Liver (tissue), 9 donors: ENCODE data around the gene NRG3. TPM values are rescaled to one million over a fixed set of nuclear protein-coding genes. Genes with fewer than 3 reads are reported as not detected.

Source experiments
- DNase-seq: peaks from one replicate; pipeline ENCODE4 v3.0.0-alpha.2; 2017; ENCODE audit warnings: low spot score
- H3K27ac ChIP-seq, 2 donors: one replicate each; pipeline ENCODE4 v1.7.0; 2013; ENCODE audit warnings: inconsistent platforms in 2 of 2, low read length in 2 of 2, control low read depth in 1 of 2, low read depth in 1 of 2, mild to moderate bottlenecking in 1 of 2
- H3K27me3 ChIP-seq, 4 donors: one replicate each; pipeline versions ENCODE4 v1.6.1 to v1.7.0; 2013; ENCODE audit warnings: low read length in 3 of 4, inconsistent platforms in 1 of 4, mild to moderate bottlenecking in 1 of 4, moderate library complexity in 1 of 4; ENCODE audit not compliant: control insufficient read depth in 4 of 4, insufficient read depth in 4 of 4
- H3K36me3 ChIP-seq, 4 donors: one replicate each; pipeline versions ENCODE4 v1.6.1 to v1.7.0; 2013; ENCODE audit warnings: low read length in 3 of 4, mild to moderate bottlenecking in 3 of 4, low read depth in 1 of 4, moderate library complexity in 1 of 4; ENCODE audit not compliant: control insufficient read depth in 4 of 4, insufficient read depth in 3 of 4
- H3K4me1 ChIP-seq, 4 donors: one replicate each; pipeline versions ENCODE4 v1.6.1 to v1.7.0; 2013; ENCODE audit warnings: low read length in 3 of 4, mild to moderate bottlenecking in 3 of 4, moderate library complexity in 1 of 4; ENCODE audit not compliant: control insufficient read depth in 4 of 4, insufficient read depth in 4 of 4
- H3K4me3 ChIP-seq, 3 donors: one replicate each; pipeline versions ENCODE4 v1.6.1 to v1.7.0; 2013; ENCODE audit warnings: low read length in 3 of 3, control low read depth in 1 of 3, low read depth in 1 of 3, mild to moderate bottlenecking in 1 of 3
- H3K9ac ChIP-seq, 2 donors: one replicate each; pipeline ENCODE4 v1.7.0; 2013; ENCODE audit warnings: low read length in 2 of 2, mild to moderate bottlenecking in 2 of 2, moderate library complexity in 2 of 2, control low read depth in 1 of 2, low read depth in 1 of 2
- H3K9me3 ChIP-seq, 4 donors: one replicate each; pipeline versions ENCODE4 v1.6.1 to v1.7.0; 2013; ENCODE audit warnings: low read length in 3 of 4; ENCODE audit not compliant: control insufficient read depth in 4 of 4
- ATF3 ChIP-seq: IDR thresholded peaks from 2 replicates; pipeline ENCODE4 v1.6.1; 2016; ENCODE audit warnings: antibody characterized with exemption
- EGR1 ChIP-seq, 2 donors: IDR thresholded peaks; 2 replicates each; pipeline ENCODE4 v1.6.1; 2016 to 2018; ENCODE audit warnings: antibody characterized with exemption in 2 of 2, low read depth in 2 of 2
- FOXA2 ChIP-seq: IDR thresholded peaks from 2 replicates; pipeline ENCODE4 v1.6.1; 2016; ENCODE audit warnings: antibody characterized with exemption
- HNF4G ChIP-seq: IDR thresholded peaks from 2 replicates; pipeline ENCODE4 v1.6.1; 2016; ENCODE audit warnings: antibody characterized with exemption
- MAX ChIP-seq: IDR thresholded peaks from 2 replicates; pipeline ENCODE4 v1.6.1; 2016; ENCODE audit warnings: antibody characterized with exemption
- NR2F2 ChIP-seq: IDR thresholded peaks from 2 replicates; pipeline ENCODE4 v1.6.1; 2016; ENCODE audit warnings: antibody characterized with exemption
- RAD21 ChIP-seq, 2 donors: IDR thresholded peaks; 2 replicates each; pipeline ENCODE4 v1.6.1; 2016; ENCODE audit warnings: antibody characterized with exemption in 2 of 2, mild to moderate bottlenecking in 2 of 2
- REST ChIP-seq: IDR thresholded peaks from 2 replicates; pipeline ENCODE4 v1.6.1; 2016; ENCODE audit warnings: antibody characterized with exemption, mild to moderate bottlenecking
- RXRA ChIP-seq, 2 donors: IDR thresholded peaks; 2 replicates each; pipeline ENCODE4 v1.6.1; 2017 to 2018; ENCODE audit warnings: antibody characterized with exemption in 2 of 2, mild to moderate bottlenecking in 1 of 2
- TAF1 ChIP-seq: conservative IDR thresholded peaks from 2 replicates; pipeline ENCODE4 v1.6.1; 2016; ENCODE audit warnings: antibody characterized with exemption, mild to moderate bottlenecking
- ZBTB33 ChIP-seq: IDR thresholded peaks from 2 replicates; pipeline ENCODE4 v1.6.1; 2016; ENCODE audit warnings: antibody characterized with exemption
- WGBS: extraction: QIAGEN DNeasy Blood & Tissue Kit; methylation state at CpG from one replicate; pipeline ENCODE4 v1.1.7; 2013; 5-methylcytosine and 5-hydroxymethylcytosine counted together
- polyA plus RNA-seq, 2 donors: library from polyadenylated mRNA; stranded (reverse) in 1 of 2; unstranded in 1 of 2; fragments of 200-250 nt in 1 of 2; fragments of >200 nt in 1 of 2; fragmentation: Nextera tagmentation in 1 of 2; extraction: Ambion mirVana in 1 of 2; gene quantifications; one replicate each; pipeline versions ENCODE4 v1.2.1 to v1.2.3, GENCODE V29; 2013 to 2015
- total RNA-seq, 2 donors: library from RNA; depleted of rRNA; stranded (reverse); fragments of >200 nt; gene quantifications; one replicate each; pipeline ENCODE4 v1.2.3, GENCODE V29; 2014
- donor health status: healthy.
- donor health status: healthy.
- donor health status: healthy.
- donor health status: healthy.
- donor health status: healthy.

The NRG3 gene
- total and polyA plus RNA-seq, 4 donors: 0.24 to 3.7 (median 0.38) TPM

- 65% methylated on average over 4 of the region's 4 CpGs for WGBS
Observed at GRCh38 chr10:82391971-82392370, 517.0 kb downstream of the NRG3 start.

GRCh38 chr10:82392533-82392932, 517.5 kb downstream of the NRG3 start:
- Histone ChIP-seq H3K4me3 (no peak overlapping the region), H3K4me1 (peaks cover 0 to 13% (median 4%) of the 10 kb centered on the region in 4 donors), H3K27ac (no peak overlapping the region), H3K9ac (no peak overlapping the region), H3K27me3 (no peaks in the 10 kb centered on the region), H3K9me3 (no peaks in the 10 kb centered on the region), H3K36me3 (no peaks in the 10 kb centered on the region)
- TF ChIP-seq ZBTB33 (no peak), TAF1 (no peak), FOXA2 (no peak)
- no peak for DNase-seq

More at GRCh38 chr10:82391971-82392370, 517.0 kb downstream of the NRG3 start:
- DNase-seq: no peak
- Histone ChIP-seq H3K9me3 (no peaks in the 10 kb centered on the region), H3K27ac (peak overlapping the region in 1 of 2 donors; percentile 88), H3K27me3 (no peaks in the 10 kb centered on the region), H3K4me3 (no peak overlapping the region), H3K9ac (no peak overlapping the region), H3K4me1 (peaks cover 0 to 13% (median 4%) of the 10 kb centered on the region in 4 donors), H3K36me3 (no peaks in the 10 kb centered on the region)
- TF ChIP-seq RAD21 (IDR thresholded peaks at IDR 0.05): no peak
- TF ChIP-seq TAF1: no peak
- TF ChIP-seq REST: no peak
- TF ChIP-seq EGR1 (IDR thresholded peaks at IDR 0.05; ENCODE audit: low read depth in 2 of 2): no peak
- no peak for TF ChIP-seq ATF3
- no peak for TF ChIP-seq FOXA2
- no peak for TF ChIP-seq MAX
- no peak for TF ChIP-seq RXRA (IDR thresholded peaks at IDR 0.05)
- no peak for TF ChIP-seq NR2F2
- TF ChIP-seq ZBTB33: no peak
- TF ChIP-seq HNF4G: no peak
